Right cardiac atrium (tissue), 5 donors: Measurements from ENCODE around the gene SLC25A14. TPM values are rescaled to one million over a fixed set of nuclear protein-coding genes. Genes with fewer than 3 reads are reported as not detected.

ENCODE experiments used
- ATAC-seq, 2 donors: fragments of 200-7000 bp; cut with Tn5 transposase; one replicate each; pipeline versions ENCODE4 v1.8.0 to v1.9.1; 2020; ENCODE audit warnings: moderate library complexity in 2 of 2, mild to moderate bottlenecking in 1 of 2
- DNase-seq, 3 donors: peaks; one replicate each; pipeline ENCODE4 v3.0.0-alpha.2; 2020
- H3K27ac ChIP-seq: one replicate; pipeline ENCODE4 v1.5.1; 2013; ENCODE audit warnings: mild to moderate bottlenecking, low read length, control low read depth, moderate library complexity
- H3K27me3 ChIP-seq: one replicate; pipeline ENCODE4 v1.6.1; 2013; ENCODE audit not compliant: control insufficient read depth, insufficient read depth
- H3K4me1 ChIP-seq: one replicate; pipeline ENCODE4 v1.6.1; 2013; ENCODE audit warnings: low read length; ENCODE audit not compliant: control insufficient read depth, insufficient read depth
- H3K4me3 ChIP-seq: one replicate; pipeline ENCODE4 v1.5.1; 2013; ENCODE audit warnings: low read length, control low read depth
- H3K9me3 ChIP-seq: one replicate; pipeline ENCODE4 v1.6.1; 2013; ENCODE audit warnings: low read length; ENCODE audit not compliant: control insufficient read depth
- WGBS: extraction: QIAGEN DNeasy Blood & Tissue Kit; methylation state at CpG from one replicate; pipeline ENCODE4 v1.1.7; 2013; 5-methylcytosine and 5-hydroxymethylcytosine counted together
- intact Hi-C, 4 donors: fragments of 100-400 bp; cut with DNase I; formaldehyde crosslinking; loops; one replicate each; pipeline versions ENCODE4 v1.11.0 to v1.14.0; 2022 to 2023
- polyA plus RNA-seq: library from polyadenylated mRNA; stranded (reverse); fragments of 200-250 nt; gene quantifications from one replicate; pipeline ENCODE4 v1.2.3, GENCODE V29; 2013
- total RNA-seq, 4 donors: library from RNA; stranded (reverse); fragmentation: NEBNext Ultra II Directional; extraction: Animal tissue kit (Norgen Biotek cat#: 25700); gene quantifications; one replicate each; pipeline ENCODE4 v1.2.1, GENCODE V29; 2021
- donor health status: healthy with polysubstance abuse.
- donor health status: DM: no; HTN: yes; CAD: no.
- donor health status: DM: no; HTN: no; CAD: no.
- donor health status: DM: no; HTN: yes; CAD: no; lungs with severe emphysema.
- donor health status: DM: yes; HTN: yes; CAD: no.

The SLC25A14 gene
- total and polyA plus RNA-seq, 5 donors, result 5.5 to 7.9 (median 6.5) TPM

- intact Hi-C loops, result no loop called here
- no peak within 1 kb of the TSS for H3K27ac ChIP-seq
- no peak within 1 kb of the TSS for H3K4me3 ChIP-seq
- ATAC-seq, result no peak
- H3K4me1 ChIP-seq, result no peaks in the 10 kb centered on the region
- no peaks in the 10 kb centered on the region for H3K9me3 ChIP-seq
- no peaks in the 10 kb centered on the region for H3K27me3 ChIP-seq
- no peak for DNase-seq
- 77% methylated on average over 4 of the region's 4 CpGs for WGBS
Observed at GRCh38 chrX:130385520-130385919, 45.8 kb downstream of the SLC25A14 start, which contains the start of gene GPR119. TSS of gene GPR119 (minus strand) at chrX:130385674. CDS start at chrX:130385447, 227 bp downstream.

- Histone ChIP-seq H3K27ac (no peak overlapping the region), H3K27me3 (no peaks in the 10 kb centered on the region), H3K4me3 (no peak overlapping the region), H3K4me1 (no peaks in the 10 kb centered on the region), H3K9me3 (no peaks in the 10 kb centered on the region)
- 60% methylated on average over 5 of the region's 5 CpGs for WGBS
- intact Hi-C loops, result no loop called here
- ATAC-seq, result no peak
- DNase-seq, result no peak
Observed at GRCh38 chrX:130386408-130386808, 46.7 kb downstream of the SLC25A14 start.

GRCh38 chrX:130393451-130394074 is 53.8 kb downstream of the SLC25A14 start:
- DNase-seq, result peak; percentile 30 to 60 (median 57)
- no peaks in the 10 kb centered on the region for H3K27me3 ChIP-seq
- intact Hi-C loops, result loop anchor here in 3 of 4 donors (5.0 to 10.0 kb wide), 2 partner anchors 521 to 524 kb away; no protein-coding TSS in a partner anchor
- H3K9me3 ChIP-seq, result no peaks in the 10 kb centered on the region
- no peak overlapping the region for H3K4me3 ChIP-seq
- ATAC-seq, result peak in 1 of 2 donors; percentile 39
- H3K4me1 ChIP-seq, result no peaks in the 10 kb centered on the region
- WGBS, result 37% methylated on average over 5 of the region's 5 CpGs
- H3K27ac ChIP-seq, result no peak overlapping the region

DNA sequence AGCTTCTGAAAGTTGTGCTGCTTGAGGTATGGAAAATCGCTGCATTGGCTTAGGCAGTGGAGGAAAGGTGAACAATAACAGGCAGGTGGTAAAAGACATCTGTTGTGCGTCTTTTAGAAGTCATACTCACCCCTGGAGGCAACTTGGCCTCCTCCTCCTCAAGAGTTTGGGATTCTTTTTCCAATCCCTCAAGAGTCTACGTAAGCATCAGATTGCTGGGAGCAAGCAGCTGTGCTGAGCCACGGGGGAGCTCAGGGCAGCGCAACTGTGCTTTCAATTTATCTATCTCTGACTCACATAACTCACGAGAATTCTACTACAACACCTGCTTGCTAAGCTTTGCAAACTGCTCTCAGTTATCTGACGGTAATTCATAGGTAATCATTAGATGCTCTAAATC is 55.6 kb downstream of the SLC25A14 start:
- ATAC-seq (no peak), DNase-seq (no peak)
- Histone ChIP-seq H3K9me3 (no peaks in the 10 kb centered on the region), H3K27me3 (no peaks in the 10 kb centered on the region), H3K4me3 (no peak overlapping the region), H3K4me1 (no peaks in the 10 kb centered on the region), H3K27ac (no peak overlapping the region)
- intact Hi-C loops, result loop anchor here in 2 of 4 donors (10.0 kb wide), 1 partner anchor 519 kb away; no protein-coding TSS in a partner anchor
- WGBS, result 64% methylated on average over 7 of the region's 7 CpGs

- Histone ChIP-seq H3K9me3 (no peaks in the 10 kb centered on the region), H3K27ac (peak within 1 kb of the TSS; percentile 96), H3K4me3 (peak within 1 kb of the TSS; percentile 93), H3K27me3 (no peaks in the 10 kb centered on the region), H3K4me1 (no peaks in the 10 kb centered on the region)
- DNase-seq (peak; percentile 77 to 91 (median 91)), ATAC-seq (peak; percentile 98 to 99)
- intact Hi-C loops, result no loop called here
- under 1% methylated on average over 45 of the region's 47 CpGs for WGBS
Observed at GRCh38 chrX:130401415-130402207, 61.9 kb downstream of the SLC25A14 start, which contains the start of gene RBMX2. TSS of gene RBMX2 (plus strand) at chrX:130401987. CDS start at chrX:130402033, 46 bp downstream.

- no peaks in the 10 kb centered on the region for H3K9me3 ChIP-seq
- no peak for ATAC-seq
- WGBS, result under 1% methylated on average over 13 of the region's 13 CpGs
- DNase-seq, result no peak
- no peaks in the 10 kb centered on the region for H3K4me1 ChIP-seq
- peak overlapping the region; percentile 93 for H3K4me3 ChIP-seq
- H3K27me3 ChIP-seq, result no peaks in the 10 kb centered on the region
- H3K27ac ChIP-seq, result peak overlapping the region; percentile 96
- intact Hi-C loops, result no loop called here
Observed at GRCh38 chrX:130402208-130402684, 62.5 kb downstream of the SLC25A14 start.

DNA sequence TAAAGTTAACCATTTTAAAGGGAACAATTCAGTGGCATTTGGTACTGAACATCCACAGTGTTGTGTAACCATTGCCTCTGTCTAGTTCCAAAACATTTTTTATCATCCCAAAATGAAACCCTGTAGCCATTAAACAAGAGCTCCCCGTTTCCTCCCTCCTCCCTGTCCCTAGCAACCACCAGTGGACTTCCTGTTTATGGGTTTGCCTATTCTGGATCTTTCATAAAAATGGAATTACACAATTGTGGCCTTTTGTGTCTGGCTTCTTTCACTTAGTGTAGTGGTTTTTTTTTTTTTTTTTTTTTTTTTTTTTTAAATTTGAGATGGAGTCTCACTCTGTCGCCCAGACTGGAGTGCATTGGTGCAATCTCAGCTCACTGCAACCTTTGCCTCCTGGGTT is 73.7 kb downstream of the SLC25A14 start:
- ATAC-seq (peak; percentile 59 to 64), DNase-seq (peak in 1 of 3 donors; percentile 20)
- intact Hi-C loops, result no loop called here
- no peaks in the 10 kb centered on the region for H3K4me1 ChIP-seq
- no peak overlapping the region for H3K27ac ChIP-seq
- WGBS, result 34% methylated on average over 2 of the region's 2 CpGs
- no peaks in the 10 kb centered on the region for H3K9me3 ChIP-seq
- H3K4me3 ChIP-seq, result no peak overlapping the region
- H3K27me3 ChIP-seq, result no peaks in the 10 kb centered on the region

GRCh38 chrX:130414800-130415199 is 75.1 kb downstream of the SLC25A14 start:
- Histone ChIP-seq H3K9me3 (no peaks in the 10 kb centered on the region), H3K27me3 (no peaks in the 10 kb centered on the region), H3K27ac (no peak overlapping the region), H3K4me3 (no peak overlapping the region), H3K4me1 (no peaks in the 10 kb centered on the region)
- intact Hi-C loops, result no loop called here
- DNase-seq (no peak), ATAC-seq (no peak)
- WGBS, result 96% methylated on average over 5 of the region's 5 CpGs

DNA sequence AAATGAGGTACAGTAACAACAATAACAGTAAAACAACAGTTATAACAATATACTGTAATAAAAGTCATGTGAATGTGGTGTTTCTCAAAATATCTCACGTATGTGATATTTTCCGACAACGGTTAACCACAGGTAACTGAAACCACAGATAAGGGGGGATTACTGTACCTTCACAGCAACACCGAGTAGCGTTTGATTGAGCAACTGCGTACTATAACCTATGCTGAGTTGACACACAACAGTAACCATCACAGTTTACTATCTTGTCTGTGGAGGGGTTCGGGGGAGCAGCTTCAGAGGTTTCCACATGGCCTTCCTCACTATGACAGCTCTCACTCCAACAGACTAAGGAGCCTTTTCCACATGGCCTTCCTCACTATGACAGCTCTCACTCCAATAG is 75.5 kb downstream of the SLC25A14 start:
- H3K9me3 ChIP-seq, result no peaks in the 10 kb centered on the region
- H3K4me1 ChIP-seq, result no peaks in the 10 kb centered on the region
- no peak for DNase-seq
- H3K4me3 ChIP-seq, result no peak overlapping the region
- H3K27me3 ChIP-seq, result no peaks in the 10 kb centered on the region
- intact Hi-C loops, result no loop called here
- H3K27ac ChIP-seq, result no peak overlapping the region
- no peak for ATAC-seq
- WGBS, result 94% methylated on average over 7 of the region's 7 CpGs

GRCh38 chrX:130416785-130417184 is 77.1 kb downstream of the SLC25A14 start:
- no peaks in the 10 kb centered on the region for H3K4me1 ChIP-seq
- no peak overlapping the region for H3K4me3 ChIP-seq
- 85% methylated on average over 4 of the region's 4 CpGs for WGBS
- DNase-seq (no peak), ATAC-seq (no peak)
- no peak overlapping the region for H3K27ac ChIP-seq
- H3K9me3 ChIP-seq, result no peaks in the 10 kb centered on the region
- H3K27me3 ChIP-seq, result no peaks in the 10 kb centered on the region
- intact Hi-C loops, result no loop called here

- ATAC-seq (no peak), DNase-seq (no peak)
- intact Hi-C loops, result no loop called here
Observed at GRCh38 chrX:130418066-130418465, 78.3 kb downstream of the SLC25A14 start.

More at GRCh38 chrX:130418066-130418465, 78.3 kb downstream of the SLC25A14 start:
- Histone ChIP-seq H3K27me3 (no peaks in the 10 kb centered on the region), H3K4me3 (no peak overlapping the region), H3K27ac (no peak overlapping the region), H3K9me3 (no peaks in the 10 kb centered on the region), H3K4me1 (no peaks in the 10 kb centered on the region)
- 63% methylated on average over 2 of the region's 2 CpGs for WGBS
